LNCAP (cell line): Measurements from ENCODE around the gene ITK.

Experiments used
- TF ChIP-seq, protein P1 (sequence below): fragments of 450-650 bp; IDR thresholded peaks from 2 replicates; pipeline ENCODE4 v1.5.1; 2017; ENCODE audit warnings: mild to moderate bottlenecking

Gene ITK

DNA sequence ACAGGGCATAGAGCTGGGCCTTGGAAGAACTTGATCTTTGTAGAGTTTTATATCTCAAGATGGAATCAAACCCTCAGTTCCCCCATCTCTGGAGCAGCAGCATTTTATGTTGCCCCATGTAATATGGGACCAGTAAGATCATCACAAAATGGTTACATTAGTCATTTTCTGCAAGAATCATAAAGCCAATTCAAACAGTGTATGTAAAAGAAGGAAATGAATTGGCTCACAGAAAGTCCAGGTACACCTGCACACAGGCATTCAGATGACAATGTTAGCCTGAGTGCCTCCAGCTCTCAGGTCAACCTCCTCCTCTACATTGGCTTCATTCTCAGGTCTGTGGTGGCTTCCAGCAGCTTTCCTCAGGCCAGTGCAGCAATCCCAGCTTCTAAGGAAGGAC is 120.4 kb downstream of the ITK start:
- TF ChIP-seq, protein P1, sequence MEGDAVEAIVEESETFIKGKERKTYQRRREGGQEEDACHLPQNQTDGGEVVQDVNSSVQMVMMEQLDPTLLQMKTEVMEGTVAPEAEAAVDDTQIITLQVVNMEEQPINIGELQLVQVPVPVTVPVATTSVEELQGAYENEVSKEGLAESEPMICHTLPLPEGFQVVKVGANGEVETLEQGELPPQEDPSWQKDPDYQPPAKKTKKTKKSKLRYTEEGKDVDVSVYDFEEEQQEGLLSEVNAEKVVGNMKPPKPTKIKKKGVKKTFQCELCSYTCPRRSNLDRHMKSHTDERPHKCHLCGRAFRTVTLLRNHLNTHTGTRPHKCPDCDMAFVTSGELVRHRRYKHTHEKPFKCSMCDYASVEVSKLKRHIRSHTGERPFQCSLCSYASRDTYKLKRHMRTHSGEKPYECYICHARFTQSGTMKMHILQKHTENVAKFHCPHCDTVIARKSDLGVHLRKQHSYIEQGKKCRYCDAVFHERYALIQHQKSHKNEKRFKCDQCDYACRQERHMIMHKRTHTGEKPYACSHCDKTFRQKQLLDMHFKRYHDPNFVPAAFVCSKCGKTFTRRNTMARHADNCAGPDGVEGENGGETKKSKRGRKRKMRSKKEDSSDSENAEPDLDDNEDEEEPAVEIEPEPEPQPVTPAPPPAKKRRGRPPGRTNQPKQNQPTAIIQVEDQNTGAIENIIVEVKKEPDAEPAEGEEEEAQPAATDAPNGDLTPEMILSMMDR: no peak

DNA sequence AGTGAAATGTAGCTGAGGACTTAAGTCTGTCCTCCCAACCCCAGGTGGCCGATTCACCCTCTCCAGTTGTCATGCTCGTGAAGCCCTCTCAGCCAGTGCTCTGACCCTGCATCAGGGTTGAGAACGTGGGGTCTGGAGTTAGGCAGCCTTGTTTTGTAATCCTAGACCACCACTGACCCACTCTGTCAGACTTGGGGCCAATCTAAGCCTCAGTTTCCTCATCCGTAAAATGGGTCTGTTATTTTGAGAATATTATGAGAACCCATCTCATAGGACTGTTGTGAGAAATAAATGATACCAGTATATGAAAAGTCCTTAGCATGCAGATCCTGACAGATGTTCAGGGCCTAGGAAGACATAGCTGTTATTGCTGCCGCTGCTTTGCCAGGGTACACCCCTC is 122.4 kb downstream of the ITK start:
- TF ChIP-seq, protein P1: no peak

DNA sequence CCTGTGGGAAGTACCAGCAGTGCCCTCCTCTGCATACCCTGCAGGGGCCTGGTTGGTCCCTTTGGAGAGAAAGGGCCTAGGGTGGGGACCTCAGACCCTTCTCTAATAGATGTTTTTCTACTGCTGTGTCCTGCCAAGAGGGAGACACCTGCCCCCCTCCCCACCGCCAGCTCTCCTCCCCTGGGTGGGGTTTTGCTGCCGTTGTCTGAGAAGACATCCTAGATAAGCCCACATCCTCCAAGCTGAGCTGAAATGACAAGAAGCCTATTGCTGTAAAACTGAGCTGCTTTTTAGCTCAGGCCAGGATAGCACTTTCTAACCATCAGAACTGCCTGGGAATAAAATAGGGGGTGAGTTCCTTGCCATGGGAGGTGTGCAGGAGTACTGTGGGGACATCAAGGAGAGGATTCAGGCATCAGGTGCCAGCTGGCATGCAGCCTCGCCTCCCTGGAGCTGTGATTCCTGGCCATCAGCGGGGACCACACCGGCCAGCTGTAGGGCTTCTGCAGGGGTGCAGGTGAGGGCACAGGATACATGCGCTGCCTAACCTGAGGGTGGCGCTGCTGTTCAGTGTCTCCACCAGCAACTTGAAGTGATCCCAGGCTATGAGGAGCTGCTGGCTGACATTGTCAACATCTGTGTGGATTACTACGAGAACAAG is 123.2 kb downstream of the ITK start:
- TF ChIP-seq, protein P1: no peak
